HG02798 (cell line): ENCODE measurements around the gene SAE1.

Experiments
- ATAC-seq: cut with Tn5 transposase; IDR thresholded peaks from one replicate; pipeline ENCODE4 v1.9.1; 2021; ENCODE audit warnings: mild to moderate bottlenecking; ENCODE audit not compliant: unreplicated experiment, poor library complexity

Gene SAE1

GRCh38 chr19:47200530-47200929 lies 69.9 kb downstream of the SAE1 start:
- no peak for ATAC-seq

- ATAC-seq, result no peak
These were observed 72.6 kb downstream of the SAE1 start for GRCh38 chr19:47203254-47203653.

GRCh38 chr19:47209319-47210179 lies 78.9 kb downstream of the SAE1 start:
- ATAC-seq, result no peak

- no peak for ATAC-seq
These were observed 79.5 kb downstream of the SAE1 start for GRCh38 chr19:47210180-47210490.

- peak; percentile 39 for ATAC-seq
These were observed 80.2 kb downstream of the SAE1 start for GRCh38 chr19:47210689-47211316.

GRCh38 chr19:47215581-47215980 lies 84.9 kb downstream of the SAE1 start:
- ATAC-seq, result no peak

- no peak for ATAC-seq
These were observed 90.6 kb downstream of the SAE1 start for GRCh38 chr19:47221080-47221841.

GRCh38 chr19:47221890-47222289 lies 91.3 kb downstream of the SAE1 start:
- no peak for ATAC-seq

- ATAC-seq, result peak; percentile 49
These were observed 95.3 kb downstream of the SAE1 start for GRCh38 chr19:47225746-47226425.

GRCh38 chr19:47226426-47227351 lies 96.1 kb downstream of the SAE1 start:
- peak; percentile 17 for ATAC-seq

GRCh38 chr19:47227352-47228167 lies 96.9 kb downstream of the SAE1 start:
- ATAC-seq, result peak; percentile 15

GRCh38 chr19:47228168-47228936 lies 97.7 kb downstream of the SAE1 start:
- ATAC-seq, result peak; percentile 1

GRCh38 chr19:47228937-47229675 lies 98.5 kb downstream of the SAE1 start:
- ATAC-seq, result no peak

GRCh38 chr19:47229676-47230053 lies 99.0 kb downstream of the SAE1 start:
- ATAC-seq, result no peak

- peak; percentile 13 for ATAC-seq
These were observed 99.7 kb downstream of the SAE1 start for GRCh38 chr19:47230054-47230920.

GRCh38 chr19:47230921-47231214 lies 100.2 kb downstream of the SAE1 start, which contains the start of gene BBC3:
Gene BBC3, minus strand, starts transcription at chr19:47231199. Its CDS starts 2,768 bp downstream, at chr19:47228431.
- no peak for ATAC-seq
